ENCODE results near the gene ZNF174.

Gene ZNF174

GRCh38 chr16:3400779-3401688, at the start of gene ZNF174, which contains the start of gene ZSCAN32:
TSS of gene ZNF174 (plus strand) at chr16:3401215. CDS start at chr16:3402005, 790 bp downstream.
TSS of gene ZSCAN32 (minus strand) at chr16:3401004. CDS start at chr16:3397557, 3,447 bp downstream.
- in situ Hi-C loops (cut with MboI; ENCODE audit: low sequenced_read_pairs, unreplicated experiment) = no loop called here
- TF ChIP-seq CTCF (IDR thresholded peaks at IDR 0.05; ENCODE audit: borderline replicate concordance, control extremely low read depth, extremely low read depth, insufficient read depth, missing control alignments) = no peak
- peak; percentile 100 for DNase-seq (ENCODE audit: low spot score)

GRCh38 chr16:3355589-3355988, 45.4 kb upstream of the ZNF174 start, which contains the start of gene OR2C1:
TSS of gene OR2C1 (plus strand) at chr16:3355889. CDS start at chr16:3355941, 52 bp downstream.
- TF ChIP-seq CTCF (IDR thresholded peaks at IDR 0.05; ENCODE audit: borderline replicate concordance, control extremely low read depth, extremely low read depth, insufficient read depth, missing control alignments) = no peak
- in situ Hi-C loops (cut with MboI; ENCODE audit: low sequenced_read_pairs, unreplicated experiment) = no loop called here
- no peak for DNase-seq (ENCODE audit: low spot score)

- in situ Hi-C loops (cut with MboI; ENCODE audit: low sequenced_read_pairs, unreplicated experiment) = no loop called here
- no peak for DNase-seq (ENCODE audit: low spot score)
- TF ChIP-seq CTCF (IDR thresholded peaks at IDR 0.05; ENCODE audit: borderline replicate concordance, control extremely low read depth, extremely low read depth, insufficient read depth, missing control alignments) = no peak
These were observed 44.9 kb upstream of the ZNF174 start for GRCh38 chr16:3356118-3356517.

- no peak for TF ChIP-seq CTCF (IDR thresholded peaks at IDR 0.05; ENCODE audit: borderline replicate concordance, control extremely low read depth, extremely low read depth, insufficient read depth, missing control alignments)
- in situ Hi-C loops (cut with MboI; ENCODE audit: low sequenced_read_pairs, unreplicated experiment) = no loop called here
- DNase-seq (ENCODE audit: low spot score) = no peak
These were observed 42.1 kb upstream of the ZNF174 start for GRCh38 chr16:3358871-3359270.

GRCh38 chr16:3362931-3363330, 38.1 kb upstream of the ZNF174 start:
- in situ Hi-C loops (cut with MboI; ENCODE audit: low sequenced_read_pairs, unreplicated experiment) = no loop called here
- TF ChIP-seq CTCF (IDR thresholded peaks at IDR 0.05; ENCODE audit: borderline replicate concordance, control extremely low read depth, extremely low read depth, insufficient read depth, missing control alignments) = no peak

GRCh38 chr16:3363793-3364192, 37.2 kb upstream of the ZNF174 start:
- DNase-seq (ENCODE audit: low spot score) = no peak
- TF ChIP-seq CTCF (IDR thresholded peaks at IDR 0.05; ENCODE audit: borderline replicate concordance, control extremely low read depth, extremely low read depth, insufficient read depth, missing control alignments) = no peak
- in situ Hi-C loops (cut with MboI; ENCODE audit: low sequenced_read_pairs, unreplicated experiment) = no loop called here

More at GRCh38 chr16:3362931-3363330, 38.1 kb upstream of the ZNF174 start:
- no peak for DNase-seq (ENCODE audit: low spot score)

Measured in GM13976 (cell line).